ENCODE data around the gene FXYD1.

GRCh38 chr19:35119578-35120155 lies 19.0 kb upstream of the FXYD1 start:
- TF ChIP-seq EGR1 (IDR thresholded peaks at IDR 0.05) (no peak), TEAD4 (IDR thresholded peaks at IDR 0.05) (no peak), CREB1 (IDR thresholded peaks at IDR 0.05; ENCODE audit: low read depth) (no peak), TAF1 (IDR thresholded peaks at IDR 0.05; ENCODE audit: low read depth) (no peak), REST (IDR thresholded peaks at IDR 0.05; ENCODE audit: low read depth) (no peak), EP300 (IDR thresholded peaks at IDR 0.05; ENCODE audit: borderline replicate concordance) (no peak), NFIC (IDR thresholded peaks at IDR 0.05) (no peak)
